ENCODE results near the gene ATP6V0D1. TPM values are rescaled to one million over a fixed set of nuclear protein-coding genes. Genes with fewer than 3 reads are reported as not detected.

Gene ATP6V0D1
- total and polyA plus RNA-seq, 4 experiments from 2014 or later = 42.8 to 133 (median 70.9) TPM

GRCh38 chr16:67474551-67475455, 6.2 kb downstream of the ATP6V0D1 start:
- Histone ChIP-seq H3K27me3 (ENCODE audit: insufficient read depth, low read length) (no peaks in the 10 kb centered on the region), H3K4me3 (ENCODE audit: low read length in 2 of 2) (no peak overlapping the region), H3K36me3 (ENCODE audit: insufficient read depth, low read length) (no peaks in the 10 kb centered on the region), H3K4me1 (ENCODE audit: insufficient read depth, low read length) (peaks cover 25% of the 10 kb centered on the region), H3K27ac (ENCODE audit: low read depth, low read length) (no peak overlapping the region), H3K9me3 (ENCODE audit: control insufficient read depth in 1 of 2, low read length in 2 of 2) (no peaks in the 10 kb centered on the region)
- Mint-ChIP-seq H3K4me1 (peaks cover 36 to 66% (median 53%) of the 10 kb centered on the region in 4 donors), H3K27ac (peak overlapping the region in 4 of 7 donors; percentile 0 to 77 (median 22)), H3K9me3 (no peaks in the 10 kb centered on the region), H3K36me3 (peaks cover 8 to 10% of the 10 kb centered on the region in 2 donors), H3K4me3 (peak overlapping the region in 1 of 8 donors; percentile 24), H3K27me3 (no peaks in the 10 kb centered on the region)
- CTCF ChIA-PET (ENCODE audit: partially characterized antibody) = interaction anchor here (1.3 to 1.9 kb wide), 2 partner anchors 9 to 20 kb away, joined by 3 to 4 read pairs; no protein-coding TSS in a partner anchor
- no peak for DNase-seq
- POLR2A ChIA-PET (ENCODE audit: partially characterized antibody) = no interaction called here
- intact Hi-C loops (cut with micrococcal nuclease) = no loop called here

DNA sequence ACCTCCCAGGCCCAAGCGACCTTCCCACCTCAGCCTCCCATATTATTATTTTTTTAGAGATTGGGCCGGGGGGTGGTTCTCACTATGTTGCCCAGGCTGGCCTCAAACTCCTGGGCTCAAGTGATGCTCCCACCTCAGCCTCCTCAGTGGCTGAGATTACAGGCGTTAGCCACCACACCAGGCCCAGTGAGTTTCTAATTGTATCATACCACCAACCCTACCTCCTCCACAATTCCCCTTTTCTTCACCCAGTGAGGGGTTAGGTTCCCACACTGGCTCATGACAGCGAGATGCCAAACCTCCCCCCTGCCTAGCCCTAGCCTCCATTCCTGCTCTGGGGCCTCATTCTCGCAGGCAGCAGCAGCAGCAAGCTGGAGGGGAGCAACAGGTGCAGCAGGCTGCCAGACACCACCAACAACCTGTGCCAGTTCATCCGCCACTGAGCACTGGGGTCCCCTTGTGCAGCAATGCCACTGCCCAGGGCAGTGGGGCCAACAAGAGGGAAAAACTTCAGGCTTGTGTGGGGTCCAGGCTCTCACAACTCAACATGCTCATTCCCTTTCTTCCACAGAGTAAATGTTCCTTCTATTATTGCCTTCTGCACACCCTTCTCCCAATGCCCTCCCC, 9.1 kb downstream of the ATP6V0D1 start:
- Histone ChIP-seq H3K27ac (ENCODE audit: low read depth, low read length) (no peak overlapping the region), H3K4me3 (ENCODE audit: low read length in 2 of 2) (no peak overlapping the region), H3K9me3 (ENCODE audit: control insufficient read depth in 1 of 2, low read length in 2 of 2) (no peaks in the 10 kb centered on the region), H3K4me1 (ENCODE audit: insufficient read depth, low read length) (peaks cover 10% of the 10 kb centered on the region), H3K27me3 (ENCODE audit: insufficient read depth, low read length) (no peaks in the 10 kb centered on the region), H3K36me3 (ENCODE audit: insufficient read depth, low read length) (no peaks in the 10 kb centered on the region)
- H3K27me3 Mint-ChIP-seq = no peaks in the 10 kb centered on the region
- CTCF ChIA-PET (ENCODE audit: partially characterized antibody) = no interaction called here
- peaks cover 32 to 56% (median 43%) of the 10 kb centered on the region in 4 donors for H3K4me1 Mint-ChIP-seq
- intact Hi-C loops (cut with micrococcal nuclease) = no loop called here
- peak overlapping the region in 3 of 7 donors; percentile 13 to 73 (median 35) for H3K27ac Mint-ChIP-seq
- DNase-seq = no peak
- POLR2A ChIA-PET (ENCODE audit: partially characterized antibody) = no interaction called here
- no peaks in the 10 kb centered on the region for H3K9me3 Mint-ChIP-seq
- peaks cover 8 to 10% of the 10 kb centered on the region in 2 donors for H3K36me3 Mint-ChIP-seq
- no peak overlapping the region for H3K4me3 Mint-ChIP-seq

- Mint-ChIP-seq H3K4me3 (no peak overlapping the region), H3K27me3 (no peaks in the 10 kb centered on the region), H3K9me3 (no peaks in the 10 kb centered on the region), H3K27ac (peak overlapping the region in 1 of 7 donors; percentile 90), H3K36me3 (peaks cover 8 to 10% of the 10 kb centered on the region in 2 donors), H3K4me1 (peaks cover 31 to 61% (median 45%) of the 10 kb centered on the region in 4 donors)
- Histone ChIP-seq H3K27me3 (ENCODE audit: insufficient read depth, low read length) (no peaks in the 10 kb centered on the region), H3K27ac (ENCODE audit: low read depth, low read length) (no peak overlapping the region), H3K36me3 (ENCODE audit: insufficient read depth, low read length) (no peaks in the 10 kb centered on the region), H3K9me3 (ENCODE audit: control insufficient read depth in 1 of 2, low read length in 2 of 2) (no peaks in the 10 kb centered on the region), H3K4me1 (ENCODE audit: insufficient read depth, low read length) (peaks cover 18% of the 10 kb centered on the region), H3K4me3 (ENCODE audit: low read length in 2 of 2) (no peak overlapping the region)
- DNase-seq = no peak
- ChIA-PET CTCF (ENCODE audit: partially characterized antibody) (no interaction called here), POLR2A (ENCODE audit: partially characterized antibody) (interaction anchor here (0.6 kb wide), 1 partner anchor 44 kb away, joined by 3 read pairs; no protein-coding TSS in a partner anchor)
- intact Hi-C loops (cut with micrococcal nuclease) = no loop called here
Measured at GRCh38 chr16:67470359-67470758, 10.6 kb downstream of the ATP6V0D1 start.

DNA sequence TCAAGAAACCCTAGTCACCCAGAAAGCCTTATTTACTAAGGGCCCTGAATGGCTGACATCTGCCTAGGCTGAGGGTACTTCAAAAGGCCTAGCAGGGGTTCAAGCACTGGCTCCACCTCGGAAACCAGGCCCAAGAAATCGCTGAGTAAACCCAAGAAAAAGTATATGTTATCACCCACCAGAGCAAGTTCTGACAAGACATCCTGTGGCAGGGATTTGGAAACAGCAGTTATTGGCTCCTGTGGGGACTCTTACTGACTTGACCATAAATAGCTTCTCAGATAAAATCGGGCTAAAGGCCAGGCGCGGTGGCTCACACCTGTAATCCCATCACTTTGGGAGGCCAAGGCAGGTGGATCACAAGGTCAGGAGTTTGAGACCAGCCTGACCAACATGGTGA, 12.2 kb downstream of the ATP6V0D1 start:
- no peak overlapping the region for H3K4me3 ChIP-seq (ENCODE audit: low read length in 2 of 2)
- H3K4me1 ChIP-seq (ENCODE audit: insufficient read depth, low read length) = peaks cover 21% of the 10 kb centered on the region
- H3K4me1 Mint-ChIP-seq = peaks cover 23 to 54% (median 35%) of the 10 kb centered on the region in 4 donors
- H3K4me3 Mint-ChIP-seq = no peak overlapping the region
- no peaks in the 10 kb centered on the region for H3K9me3 ChIP-seq (ENCODE audit: control insufficient read depth in 1 of 2, low read length in 2 of 2)
- peak overlapping the region in 1 of 7 donors; percentile 47 for H3K27ac Mint-ChIP-seq
- intact Hi-C loops (cut with micrococcal nuclease) = loop anchor here (5.0 kb wide), 1 partner anchor 516 kb away; no protein-coding TSS in a partner anchor
- POLR2A ChIA-PET (ENCODE audit: partially characterized antibody) = interaction anchor here (1.2 kb wide), 1 partner anchor 308 kb away, joined by 3 read pairs; no protein-coding TSS in a partner anchor
- no peaks in the 10 kb centered on the region for H3K27me3 ChIP-seq (ENCODE audit: insufficient read depth, low read length)
- no peaks in the 10 kb centered on the region for H3K9me3 Mint-ChIP-seq
- no peaks in the 10 kb centered on the region for H3K27me3 Mint-ChIP-seq
- no peaks in the 10 kb centered on the region for H3K36me3 ChIP-seq (ENCODE audit: insufficient read depth, low read length)
- H3K27ac ChIP-seq (ENCODE audit: low read depth, low read length) = no peak overlapping the region
- DNase-seq = no peak
- CTCF ChIA-PET (ENCODE audit: partially characterized antibody) = interaction anchor here (0.6 to 1.6 kb wide), 2 partner anchors 12 to 219 kb away, joined by 3 to 4 read pairs; partner anchors contain the start of gene ATP6V0D1
- peaks cover 0 to 6% of the 10 kb centered on the region in 2 donors for H3K36me3 Mint-ChIP-seq

- ChIA-PET POLR2A (ENCODE audit: partially characterized antibody) (interaction anchor here (1.3 kb wide), 1 partner anchor 14 kb away, joined by 3 read pairs; the partner anchor contains the start of gene ATP6V0D1), CTCF (ENCODE audit: partially characterized antibody) (interaction anchor here (1.2 to 2.5 kb wide), 3 partner anchors 9 to 38 kb away, joined by 3 to 8 read pairs (median 4); partner anchors contain the start of gene ATP6V0D1)
- no peak overlapping the region for H3K4me3 ChIP-seq (ENCODE audit: low read length in 2 of 2)
- H3K27ac Mint-ChIP-seq = peak overlapping the region in 3 of 7 donors; percentile 42 to 79 (median 42)
- no peaks in the 10 kb centered on the region for H3K27me3 ChIP-seq (ENCODE audit: insufficient read depth, low read length)
- H3K9me3 Mint-ChIP-seq = no peaks in the 10 kb centered on the region
- no peaks in the 10 kb centered on the region for H3K27me3 Mint-ChIP-seq
- peaks cover 21% of the 10 kb centered on the region for H3K4me1 ChIP-seq (ENCODE audit: insufficient read depth, low read length)
- H3K9me3 ChIP-seq (ENCODE audit: control insufficient read depth in 1 of 2, low read length in 2 of 2) = no peaks in the 10 kb centered on the region
- H3K36me3 Mint-ChIP-seq = peaks cover 0 to 5% of the 10 kb centered on the region in 2 donors
- no peaks in the 10 kb centered on the region for H3K36me3 ChIP-seq (ENCODE audit: insufficient read depth, low read length)
- H3K4me3 Mint-ChIP-seq = peak overlapping the region in 1 of 8 donors; percentile 46
- intact Hi-C loops (cut with micrococcal nuclease) = loop anchor here (5.0 kb wide), 1 partner anchor 514 kb away; no protein-coding TSS in a partner anchor
- DNase-seq = no peak
- H3K4me1 Mint-ChIP-seq = peaks cover 19 to 44% (median 25%) of the 10 kb centered on the region in 4 donors
- no peak overlapping the region for H3K27ac ChIP-seq (ENCODE audit: low read depth, low read length)
Measured at GRCh38 chr16:67466581-67466980, 14.4 kb downstream of the ATP6V0D1 start.

DNA sequence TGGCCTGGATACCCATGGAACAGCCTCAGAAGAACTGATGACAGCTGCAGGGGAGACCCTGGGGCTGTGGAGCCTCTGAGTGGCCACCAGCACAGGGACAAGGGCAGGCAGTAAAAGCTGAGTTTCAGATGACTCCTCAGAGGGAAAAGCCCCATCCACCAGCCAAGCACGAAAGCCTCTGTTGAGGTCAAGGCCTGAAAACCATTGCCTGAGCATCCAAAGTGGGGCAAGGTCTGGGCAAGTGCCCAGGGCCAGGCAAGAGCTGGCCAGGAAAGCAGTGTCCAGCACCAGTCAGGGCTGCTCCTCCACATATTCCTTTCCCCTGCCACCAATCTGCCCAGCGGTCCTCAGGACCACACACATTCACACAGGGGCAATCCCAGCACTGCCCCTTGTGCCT, 16.4 kb downstream of the ATP6V0D1 start:
- H3K4me1 ChIP-seq (ENCODE audit: insufficient read depth, low read length) = peaks cover 13% of the 10 kb centered on the region
- H3K4me3 ChIP-seq (ENCODE audit: low read length in 2 of 2) = no peak overlapping the region
- no peaks in the 10 kb centered on the region for H3K9me3 Mint-ChIP-seq
- peaks cover 5% of the 10 kb centered on the region for H3K36me3 ChIP-seq (ENCODE audit: insufficient read depth, low read length)
- H3K36me3 Mint-ChIP-seq = peaks cover 0 to 7% of the 10 kb centered on the region in 2 donors
- H3K27ac ChIP-seq (ENCODE audit: low read depth, low read length) = no peak overlapping the region
- peak overlapping the region in 1 of 7 donors; percentile 48 for H3K27ac Mint-ChIP-seq
- ChIA-PET POLR2A (ENCODE audit: partially characterized antibody) (no interaction called here), CTCF (ENCODE audit: partially characterized antibody) (no interaction called here)
- H3K4me3 Mint-ChIP-seq = no peak overlapping the region
- no peaks in the 10 kb centered on the region for H3K27me3 Mint-ChIP-seq
- intact Hi-C loops (cut with micrococcal nuclease) = loop anchor here (2.0 kb wide), 1 partner anchor 486 kb away; no protein-coding TSS in a partner anchor
- DNase-seq = peak in 1 of 5 donors; percentile 11
- H3K4me1 Mint-ChIP-seq = peaks cover 16 to 53% (median 24%) of the 10 kb centered on the region in 4 donors
- H3K9me3 ChIP-seq (ENCODE audit: control insufficient read depth in 1 of 2, low read length in 2 of 2) = no peaks in the 10 kb centered on the region
- H3K27me3 ChIP-seq (ENCODE audit: insufficient read depth, low read length) = no peaks in the 10 kb centered on the region
